ENCODE measurements around the gene ADGRG6.

GRCh38 chr6:142377497-142377848 is 75.7 kb downstream of the ADGRG6 start:
- no peak for TF ChIP-seq CTCF (IDR thresholded peaks at IDR 0.05)
- no peak for TF ChIP-seq POLR2AphosphoS5 (IDR thresholded peaks at IDR 0.05)

Measured in suprapubic skin (tissue), 3 donors.